Activated CD8-positive, alpha-beta memory T cell treated with anti-CD3 and anti-CD28 coated beads for 36 hours (primary cell): ENCODE results near the gene HS3ST6. TPM values are rescaled to one million over a fixed set of nuclear protein-coding genes. Genes with fewer than 3 reads are reported as not detected.
"Not testable (repeated sequence)": the region's sequence is repeated elsewhere in the genome, so short reads cannot be mapped to it uniquely, and the experiment has no call there.

Experiments
- CTCF ChIA-PET: fragments of 350-600 bp; sonication (Branson Sonifier 250); formaldehyde crosslinking; loops from one replicate; lab custom pipeline; 2021; ENCODE audit warnings: antibody characterized with exemption; lab: Charles Lee
- POLR2A ChIA-PET: fragments of 350-600 bp; sonication (Branson Sonifier 250); formaldehyde crosslinking; loops from one replicate; lab custom pipeline; 2021; ENCODE audit warnings: antibody characterized with exemption; lab: Charles Lee
- total RNA-seq, 2 experiments: library from RNA; stranded (reverse); gene quantifications; one replicate each; pipeline ENCODE4 v1.2.3, GENCODE V29; 2021

Gene HS3ST6
- total RNA-seq, 2 experiments from 2014 or later, result not detected

DNA sequence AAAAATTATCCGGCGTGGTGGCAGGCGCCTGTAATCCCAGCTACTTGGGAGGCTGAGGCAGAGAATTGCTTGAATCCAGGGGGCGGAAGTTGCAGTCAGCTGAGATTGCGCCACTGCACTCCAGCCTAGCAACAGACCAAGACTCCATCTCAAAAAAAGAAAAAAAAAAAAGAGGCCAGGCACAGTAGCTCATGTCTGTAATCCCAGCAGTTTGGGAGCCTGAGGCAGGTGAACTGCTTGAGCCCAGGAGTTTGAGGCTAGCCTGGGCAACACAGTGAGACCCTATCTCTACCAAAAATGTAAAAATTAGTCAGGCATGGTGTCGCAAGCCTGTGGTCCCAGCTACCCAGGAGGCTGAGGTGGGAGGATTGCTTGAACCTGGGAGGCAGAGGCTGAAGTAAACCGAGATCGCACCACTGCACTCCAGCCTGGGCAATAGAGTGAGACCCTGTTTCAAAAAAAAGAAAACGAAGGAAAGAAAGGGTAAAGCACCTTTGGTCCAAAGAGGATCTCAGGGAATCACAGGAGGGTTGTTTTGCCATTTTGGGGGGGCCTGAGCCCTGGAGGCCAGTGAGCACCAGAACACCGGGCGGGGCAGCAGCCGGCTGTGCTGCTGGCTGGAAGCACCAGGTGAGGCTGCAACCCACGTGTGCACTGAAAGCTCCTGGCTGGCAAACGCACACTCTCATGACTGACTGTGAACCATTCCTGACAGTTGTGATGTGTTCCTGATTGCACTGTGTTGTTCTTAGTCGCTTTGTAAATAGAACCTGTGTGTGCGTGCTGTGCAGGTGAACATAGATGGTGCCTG, 18.4 kb downstream of the HS3ST6 start:
- ChIA-PET POLR2A (no interaction called here), CTCF (no interaction called here)

DNA sequence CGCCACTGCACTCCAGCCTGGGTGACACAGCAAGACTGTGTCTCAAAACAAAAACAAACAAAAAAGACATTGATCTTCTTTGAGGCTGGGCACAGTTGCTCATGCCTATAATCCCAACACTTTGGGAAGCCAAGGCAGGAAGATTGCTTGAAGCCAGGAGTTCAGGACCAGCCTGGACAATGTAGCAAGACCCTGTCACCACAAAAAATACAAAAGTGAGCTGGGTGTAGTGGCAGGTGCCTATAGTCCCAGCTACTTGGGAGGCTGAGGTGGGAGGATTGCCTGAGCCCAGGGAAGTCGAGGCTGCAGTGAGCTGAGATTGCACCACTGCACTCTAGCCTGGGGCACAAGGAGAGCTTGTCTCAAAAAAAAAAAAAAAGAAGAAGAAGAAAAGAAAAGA, 20.5 kb downstream of the HS3ST6 start:
- CTCF ChIA-PET, result interaction anchor here (1.3 kb wide), 1 partner anchor 32 kb away, joined by 3 read pairs; no protein-coding TSS in a partner anchor
- POLR2A ChIA-PET, result not testable (repeated sequence)

DNA sequence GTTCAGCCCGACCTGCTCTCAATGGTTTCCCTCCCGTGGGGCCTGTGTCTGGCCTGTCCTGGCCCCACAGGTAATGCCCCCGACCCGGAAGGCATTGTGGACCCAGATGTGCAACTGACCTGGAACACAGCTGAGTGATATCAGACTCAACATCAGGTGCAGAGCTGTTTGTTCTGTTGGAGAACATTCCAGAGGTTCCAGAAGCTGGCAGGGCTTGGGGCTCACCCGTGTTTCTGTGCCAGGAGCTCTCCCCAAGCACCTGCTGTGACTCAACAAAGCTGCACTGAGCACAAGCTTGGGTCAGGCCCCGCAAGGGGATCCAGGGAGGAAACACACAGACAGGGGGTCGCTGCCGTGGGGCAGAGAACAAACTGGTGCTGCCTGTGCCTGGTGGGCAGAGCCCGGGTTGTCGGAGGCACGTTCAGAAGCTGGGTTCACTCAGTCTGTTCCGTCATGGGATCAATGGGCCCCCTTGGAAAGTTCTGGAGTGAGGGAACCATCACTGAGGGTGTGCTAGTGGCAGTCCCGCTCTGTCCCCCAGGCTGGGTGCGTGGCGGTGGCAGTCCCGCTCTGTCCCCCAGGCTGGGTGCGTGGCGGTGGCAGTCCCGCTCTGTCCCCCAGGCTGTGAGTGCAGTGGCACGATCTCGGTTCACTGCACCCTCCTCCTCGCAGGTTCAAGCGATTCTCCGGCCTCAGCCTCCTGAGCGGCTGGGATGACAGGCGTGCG, 22.1 kb downstream of the HS3ST6 start:
- CTCF ChIA-PET, result interaction anchor here (0.5 kb wide), 1 partner anchor 75 kb away, joined by 3 read pairs; no protein-coding TSS in a partner anchor
- POLR2A ChIA-PET, result no interaction called here

DNA sequence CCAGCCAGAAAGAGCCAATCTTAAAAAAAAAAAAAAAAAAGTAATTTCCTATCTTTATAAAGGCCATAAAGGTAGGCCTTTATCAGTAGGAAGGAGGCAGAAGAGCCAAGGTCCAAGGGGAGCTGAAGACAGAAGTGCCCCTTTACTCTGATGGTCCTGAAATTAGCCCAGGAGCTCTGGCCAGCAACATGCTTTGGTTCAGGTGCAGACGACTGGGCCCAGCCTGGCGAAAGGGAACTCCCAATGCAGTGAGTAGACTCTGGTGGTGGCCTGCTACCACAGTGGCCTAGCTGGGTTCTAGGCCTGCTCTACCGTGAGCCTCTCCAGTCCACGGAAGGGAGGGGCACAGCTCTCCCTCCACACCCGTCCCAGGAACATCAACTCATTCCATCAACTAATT, 23.1 kb downstream of the HS3ST6 start:
- CTCF ChIA-PET, result no interaction called here

DNA sequence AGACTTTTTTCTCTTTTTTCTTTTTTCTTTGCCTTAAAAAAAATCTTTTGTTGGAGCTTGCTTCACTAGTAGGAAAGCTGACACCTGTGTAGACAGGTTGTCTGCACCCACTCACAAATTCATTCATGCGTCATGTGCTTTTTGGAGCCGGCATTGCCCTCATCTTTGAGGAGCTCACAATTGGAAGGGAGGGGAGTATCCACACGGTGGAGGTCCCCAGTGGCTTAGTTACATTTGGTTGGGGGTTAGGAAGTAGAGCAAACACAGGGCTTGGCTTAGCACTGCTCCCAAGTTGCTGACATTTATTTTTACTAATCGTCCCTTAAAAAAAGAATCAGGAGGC, 27.5 kb downstream of the HS3ST6 start:
- ChIA-PET CTCF (interaction anchor here (1.3 kb wide), 1 partner anchor 49 kb away, joined by 5 read pairs; no protein-coding TSS in a partner anchor), POLR2A (no interaction called here)

More for the DNA sequence above, 23.1 kb downstream of the HS3ST6 start:
- POLR2A ChIA-PET, result interaction anchor here (0.7 kb wide), 1 partner anchor 554 kb away, joined by 7 read pairs; no protein-coding TSS in a partner anchor

DNA sequence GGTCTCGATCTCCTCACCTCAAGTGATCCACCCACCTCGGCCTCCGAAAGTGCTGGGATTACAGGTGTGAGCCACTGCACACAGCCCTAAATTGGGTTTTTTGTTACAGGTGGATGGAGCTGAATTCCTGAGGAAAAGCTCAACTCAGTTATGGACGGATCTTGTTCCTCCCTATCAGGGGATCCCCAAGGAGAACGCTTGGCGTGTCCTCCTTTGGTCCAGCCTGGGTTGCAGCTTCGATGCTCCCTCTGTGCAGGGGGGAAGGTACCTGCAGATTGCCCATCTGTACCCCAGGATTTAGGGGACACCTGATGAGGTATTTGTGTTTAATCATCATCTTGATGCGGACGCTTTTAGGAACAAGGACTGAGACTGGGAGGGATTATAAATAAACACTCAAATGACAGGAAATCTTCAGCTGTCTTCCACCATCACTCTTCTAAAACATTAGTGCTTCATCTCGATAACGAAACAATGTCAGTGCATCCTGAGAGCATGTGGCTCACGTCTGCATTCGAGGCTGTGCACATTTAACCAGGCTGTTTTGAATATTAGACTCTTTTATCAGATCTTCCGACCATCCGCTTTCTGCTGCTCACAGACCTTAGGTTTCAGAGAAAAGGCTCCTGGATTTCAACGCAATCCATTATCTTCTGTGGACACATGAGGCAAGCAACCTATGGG, 28.0 kb downstream of the HS3ST6 start:
- CTCF ChIA-PET, result interaction anchor here (0.7 to 1.3 kb wide), 2 partner anchors 48 to 710 kb away, joined by 5 read pairs; no protein-coding TSS in a partner anchor
- POLR2A ChIA-PET, result no interaction called here

DNA sequence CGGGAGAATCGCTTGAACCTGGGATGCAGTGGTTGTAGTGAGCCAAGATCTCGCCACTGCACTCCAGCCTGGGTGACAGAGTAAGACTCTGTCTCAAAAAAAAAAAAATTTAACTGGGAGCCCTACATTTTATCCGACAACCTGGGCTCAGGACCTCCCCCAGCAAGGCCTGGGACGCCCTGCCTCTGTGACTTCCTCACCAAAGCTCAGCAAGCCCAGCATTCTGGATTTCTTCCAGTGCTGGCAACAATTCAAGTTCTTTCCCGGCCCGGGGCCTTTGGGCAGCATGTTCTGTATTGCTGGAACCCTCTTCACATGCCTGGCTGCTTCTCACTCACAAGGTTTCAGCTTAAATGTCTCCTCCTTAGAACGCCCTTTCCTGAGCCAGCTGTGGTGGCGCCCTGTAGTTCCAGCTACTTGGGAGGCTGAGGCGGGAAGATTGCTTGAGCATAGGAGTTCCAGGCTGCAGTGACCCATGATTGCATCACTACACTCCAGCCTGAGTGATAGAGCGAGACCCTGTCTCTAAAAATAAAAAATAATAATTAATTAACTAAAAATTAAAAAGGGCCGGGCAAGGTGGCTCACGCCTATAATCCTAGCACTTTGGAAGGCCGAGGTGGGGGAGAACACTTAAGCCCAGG, 30.4 kb downstream of the HS3ST6 start:
- CTCF ChIA-PET, result no interaction called here
- POLR2A ChIA-PET, result no interaction called here

DNA sequence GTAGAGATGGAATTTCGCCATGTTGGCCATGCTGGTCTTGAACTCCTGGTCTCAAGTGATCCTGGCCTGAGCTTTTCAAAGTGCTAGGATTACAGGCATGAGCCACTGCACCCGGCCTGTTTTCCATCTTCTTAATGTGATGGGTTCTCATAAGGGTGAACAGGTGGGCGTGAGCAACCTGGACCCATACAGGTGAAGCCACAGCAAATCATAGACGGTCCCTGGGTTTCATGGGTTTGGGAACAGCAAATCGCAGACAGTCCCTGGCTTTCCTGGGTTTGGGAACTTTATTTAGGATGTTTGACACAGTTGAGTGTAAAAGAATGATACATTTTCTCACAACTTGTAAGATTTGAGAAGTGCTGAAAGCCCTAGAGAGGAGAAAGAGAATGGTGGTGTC, 33.3 kb downstream of the HS3ST6 start:
- POLR2A ChIA-PET, result no interaction called here
- CTCF ChIA-PET, result interaction anchor here (1.2 kb wide), 1 partner anchor 10 kb away, joined by 3 read pairs; no protein-coding TSS in a partner anchor

DNA sequence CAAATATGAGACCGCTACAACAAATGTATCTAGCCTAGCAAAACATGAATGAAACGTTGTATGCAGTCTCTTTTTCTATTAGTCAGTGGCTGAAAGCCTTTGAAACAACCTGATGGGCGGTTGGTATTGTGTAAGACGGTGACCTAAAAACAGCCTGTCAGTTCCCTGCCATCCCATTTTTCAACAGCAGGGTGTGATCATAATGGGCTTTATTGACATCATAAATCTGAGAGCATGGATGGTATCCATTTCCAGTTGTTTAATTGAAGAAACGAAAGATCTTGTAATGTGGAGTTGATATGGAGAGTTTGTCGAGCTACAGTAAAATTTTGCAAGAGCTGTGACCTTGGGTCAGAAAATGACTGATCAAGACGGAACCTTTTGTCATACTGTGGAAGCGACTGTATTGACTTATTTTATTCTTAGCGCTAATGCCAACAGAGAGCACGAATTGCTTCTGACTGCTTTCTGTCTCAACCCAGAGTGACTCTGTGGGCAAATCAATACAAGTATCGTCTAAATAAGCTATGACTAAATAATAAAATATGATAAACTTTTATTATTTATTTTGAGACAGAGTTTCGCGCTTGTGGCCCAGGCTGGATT, 34.0 kb downstream of the HS3ST6 start:
- ChIA-PET CTCF (interaction anchor here (1.2 kb wide), 1 partner anchor 9 kb away, joined by 3 read pairs; no protein-coding TSS in a partner anchor), POLR2A (no interaction called here)

DNA sequence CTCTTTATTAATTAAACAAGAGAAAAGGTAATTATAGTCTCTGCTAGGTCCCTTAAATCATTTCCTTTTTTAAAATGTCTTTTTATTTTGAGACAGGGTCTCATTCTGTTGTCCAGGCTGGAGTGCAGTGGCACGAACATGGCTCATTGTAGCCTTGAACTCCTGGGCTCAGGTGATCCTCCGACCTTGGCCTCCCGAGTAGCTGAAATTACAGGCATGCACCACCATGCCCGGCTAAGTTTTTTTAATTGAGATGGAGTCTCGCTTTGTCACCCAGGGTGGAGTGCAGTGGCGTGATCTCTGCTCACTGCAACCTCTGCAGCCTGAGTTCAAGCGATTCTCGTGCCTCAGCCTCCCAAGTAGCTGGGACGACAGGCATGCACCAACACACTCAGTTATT, 37.0 kb downstream of the HS3ST6 start:
- CTCF ChIA-PET, POLR2A ChIA-PET: not testable (repeated sequence)

DNA sequence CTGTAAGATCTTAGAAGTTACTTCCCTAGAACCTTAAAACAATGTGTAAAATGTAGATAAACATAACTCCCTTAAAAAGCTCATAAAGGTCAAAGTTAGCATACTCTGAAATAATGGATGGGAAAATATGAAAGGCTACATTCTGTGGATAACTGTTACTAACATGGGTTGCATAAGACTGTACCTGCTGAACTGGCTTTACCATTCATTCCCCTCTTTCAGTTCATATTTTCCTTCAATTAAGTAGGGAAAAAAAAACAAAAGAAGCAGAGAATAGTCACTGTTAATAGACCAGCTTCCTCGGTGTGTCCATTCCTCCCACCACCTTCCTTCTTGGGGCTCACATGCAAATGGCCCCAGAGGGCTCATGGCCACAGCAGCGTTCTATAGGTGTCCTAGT, 38.7 kb downstream of the HS3ST6 start:
- CTCF ChIA-PET, result no interaction called here
- POLR2A ChIA-PET, result interaction anchor here (0.5 kb wide), 1 partner anchor 310 kb away, joined by 3 read pairs; no protein-coding TSS in a partner anchor

DNA sequence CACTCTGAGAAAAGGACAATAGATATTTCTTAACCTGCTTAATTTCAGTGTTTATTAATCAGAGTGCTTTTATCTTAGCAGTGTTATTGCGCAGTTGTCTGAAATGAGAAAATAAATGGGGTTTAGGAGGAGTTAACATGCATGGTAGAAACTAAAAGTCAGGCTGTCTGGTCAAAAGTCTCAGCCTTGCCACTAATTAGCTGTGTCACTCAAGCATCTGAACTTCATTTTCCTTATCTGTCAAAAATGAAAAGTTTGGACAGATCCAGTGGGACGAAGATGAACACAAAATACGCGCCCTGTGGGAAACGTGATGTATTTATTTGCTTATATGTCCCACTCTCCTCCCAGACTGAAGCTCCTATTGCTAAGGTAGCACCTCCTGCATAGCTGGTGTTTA, 40.0 kb downstream of the HS3ST6 start:
- CTCF ChIA-PET, result interaction anchor here (1.2 kb wide), 1 partner anchor 16 kb away, joined by 3 read pairs; no protein-coding TSS in a partner anchor
- POLR2A ChIA-PET, result no interaction called here

DNA sequence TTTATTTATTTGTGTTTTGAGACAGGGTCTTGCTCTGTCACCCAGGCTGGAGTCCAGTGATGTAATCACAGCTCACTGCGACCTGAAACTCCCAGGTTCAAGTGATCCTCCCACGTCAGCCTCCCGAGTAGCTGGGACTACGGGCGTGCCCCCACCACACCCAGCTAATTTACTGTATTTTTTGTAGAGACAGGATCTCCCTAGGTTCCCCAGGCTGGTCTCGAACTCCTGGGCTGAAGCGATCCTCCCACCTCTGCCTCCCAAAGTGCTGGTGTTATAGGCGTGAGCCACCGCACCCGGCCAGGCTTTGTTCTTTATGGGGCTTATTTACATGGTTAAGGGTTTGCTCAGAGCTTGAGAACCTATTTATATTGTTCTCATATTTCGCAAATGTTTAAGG, 40.4 kb downstream of the HS3ST6 start:
- ChIA-PET CTCF (interaction anchor here (1.2 kb wide), 1 partner anchor 15 kb away, joined by 3 read pairs; no protein-coding TSS in a partner anchor), POLR2A (no interaction called here)

DNA sequence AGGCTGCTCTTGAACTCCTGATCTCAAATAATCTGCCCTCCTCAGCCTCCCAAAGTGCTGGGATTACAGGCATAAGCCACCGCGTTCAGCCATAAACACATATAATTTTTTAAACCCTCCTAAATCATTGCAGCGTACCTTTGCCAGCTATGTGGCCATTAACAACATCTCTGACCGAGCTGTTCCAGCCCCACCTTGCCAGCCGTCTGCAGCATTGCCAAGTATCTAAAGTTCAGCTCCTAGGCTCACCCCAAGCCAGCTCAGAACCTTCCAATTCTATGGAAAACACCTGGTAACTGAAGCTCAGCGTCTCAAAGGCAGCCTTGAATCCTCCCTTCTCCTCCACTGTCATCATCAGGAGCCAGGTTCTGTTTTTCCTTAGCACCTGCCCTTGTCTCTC, 41.1 kb downstream of the HS3ST6 start:
- ChIA-PET POLR2A (no interaction called here), CTCF (interaction anchor here (1.2 kb wide), 1 partner anchor 15 kb away, joined by 3 read pairs; no protein-coding TSS in a partner anchor)

DNA sequence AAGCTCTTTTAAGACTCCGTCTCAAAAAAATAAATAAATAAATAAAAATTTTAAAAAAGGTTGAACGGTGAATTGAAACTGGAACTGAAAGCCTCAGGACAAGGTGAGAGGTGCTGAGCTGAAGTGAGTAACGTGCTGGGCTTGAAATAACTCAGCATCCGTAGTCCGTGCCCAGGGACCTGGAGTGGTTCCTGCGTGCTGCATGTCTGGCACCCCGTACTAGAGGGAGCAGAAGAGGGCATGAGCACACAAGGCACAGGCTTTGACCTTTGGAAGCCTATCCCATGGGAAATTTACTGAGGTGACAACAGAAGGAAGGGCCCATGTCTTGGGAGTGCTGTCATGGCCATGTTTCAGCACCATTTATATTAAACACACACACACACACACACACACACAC, 41.7 kb downstream of the HS3ST6 start:
- CTCF ChIA-PET, result no interaction called here
- POLR2A ChIA-PET, result no interaction called here

DNA sequence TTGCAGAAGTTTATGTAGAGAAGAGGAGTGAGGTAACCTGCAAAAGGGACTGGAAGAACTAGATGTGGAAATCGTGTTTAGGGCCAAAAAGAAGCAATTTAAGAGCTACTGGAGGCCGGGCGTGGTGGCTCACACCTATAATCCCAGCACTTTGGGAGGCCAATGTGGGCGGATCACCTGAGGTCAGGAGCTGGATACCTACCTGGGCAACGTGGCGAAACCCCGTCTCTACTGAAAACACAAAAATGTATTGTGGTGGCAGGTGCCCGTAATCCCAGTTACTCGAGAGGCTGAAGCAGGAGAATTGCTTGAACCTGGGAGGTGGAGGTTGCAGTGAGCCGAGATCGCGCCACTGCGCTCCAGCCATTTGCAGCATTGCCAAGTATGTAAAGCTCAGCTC, 42.1 kb downstream of the HS3ST6 start:
- POLR2A ChIA-PET, result not testable (repeated sequence)

DNA sequence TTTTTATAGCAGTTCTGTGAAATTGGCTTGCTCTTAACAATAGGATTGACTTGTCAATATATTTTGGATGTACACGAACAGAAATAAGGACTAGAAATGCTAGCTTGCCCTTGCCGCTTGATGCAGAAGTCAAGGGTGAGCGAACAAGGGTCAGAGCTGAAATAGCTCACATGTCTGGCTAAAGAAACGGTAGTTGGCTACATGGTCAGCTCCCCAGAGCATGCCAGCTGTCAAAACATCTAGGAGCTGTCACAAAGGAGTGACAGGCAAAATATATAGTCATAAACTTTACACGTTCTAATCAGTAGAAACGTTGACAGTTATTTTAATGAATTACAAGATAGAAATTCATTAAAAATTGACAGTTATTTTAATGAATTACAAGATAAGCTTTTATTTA, 43.4 kb downstream of the HS3ST6 start:
- ChIA-PET POLR2A (no interaction called here), CTCF (interaction anchor here (0.8 to 1.0 kb wide), 2 partner anchors 10 kb away, joined by 3 read pairs; no protein-coding TSS in a partner anchor)

More for the DNA sequence above, 42.1 kb downstream of the HS3ST6 start:
- CTCF ChIA-PET, result not testable (repeated sequence)

DNA sequence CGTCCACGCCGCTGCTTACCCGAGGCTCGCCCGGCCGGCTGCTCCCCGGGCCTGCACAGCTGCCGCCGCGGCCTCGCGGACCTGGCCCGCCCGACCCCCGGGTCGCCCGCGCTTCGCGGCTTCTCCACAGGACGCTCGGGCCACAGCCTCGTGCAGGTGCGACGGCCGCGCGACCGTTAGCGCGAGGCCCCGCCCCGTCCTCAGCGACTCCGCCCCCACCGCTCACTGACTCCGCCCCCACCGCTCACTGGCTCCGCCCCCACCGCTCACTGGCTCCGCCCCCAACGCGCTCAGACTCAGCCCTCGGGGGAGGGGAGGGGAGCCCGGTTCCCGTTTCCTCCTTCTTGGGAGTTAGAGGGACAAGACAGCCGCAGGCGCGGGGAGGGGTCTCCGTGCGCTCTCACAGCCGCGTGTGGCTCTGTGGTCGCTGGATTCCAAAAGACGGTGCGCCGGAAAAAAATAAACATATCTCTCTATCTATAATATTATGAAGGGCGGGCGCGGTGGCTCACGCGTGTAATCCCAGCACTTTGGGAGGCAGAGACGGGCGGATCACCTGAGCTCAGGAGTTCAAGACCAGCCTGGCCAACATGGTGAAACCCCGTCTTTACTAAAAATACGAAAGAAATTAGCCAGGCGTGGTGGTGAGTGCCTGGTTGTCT, 46.1 kb downstream of the HS3ST6 start, which contains the start of gene MEIOB:
TSS of gene MEIOB (minus strand) at position 191 of the 662 bp plus-strand sequence. CDS start 3,989 bp downstream, outside the sequence.
- ChIA-PET CTCF (no interaction called here), POLR2A (interaction anchor here (0.6 kb wide), 1 partner anchor 67 kb away, joined by 3 read pairs; no protein-coding TSS in a partner anchor)
